SH-SY5Y (cell line): Measurements from ENCODE around the gene GMPS.

Source experiments
- GATA2 ChIP-seq: IDR thresholded peaks from 2 replicates; pipeline ENCODE4 v1.6.1; 2011; ENCODE audit warnings: mild to moderate bottlenecking, low read depth, low read length
- GATA3 ChIP-seq: IDR thresholded peaks from 2 replicates; pipeline ENCODE4 v1.6.1; 2011; ENCODE audit warnings: low read depth, mild to moderate bottlenecking, low read length, moderate library complexity

GRCh38 chr3:155884292-155884691 lies 13.8 kb downstream of the GMPS start:
- TF ChIP-seq GATA2, result no peak
- no peak for TF ChIP-seq GATA3
